GM18526 (cell line): ENCODE measurements around the gene SIRT2.

ENCODE experiments used
- POLR2A ChIP-seq: IDR thresholded peaks from 3 replicates; pipeline ENCODE4 v1.6.1; 2011; ENCODE audit not compliant: insufficient read length; ENCODE audit errors: extremely low read depth

The SIRT2 gene

GRCh38 chr19:38899447-38900201 lies at the start of gene SIRT2, which contains the start of gene NFKBIB:
Gene SIRT2 (minus strand): TSS chr19:38899618. CDS start chr19:38899521, 97 bp downstream.
Gene NFKBIB (plus strand): TSS chr19:38899969. CDS start chr19:38900033, 64 bp downstream.
- TF ChIP-seq POLR2A = peak; percentile 44

DNA sequence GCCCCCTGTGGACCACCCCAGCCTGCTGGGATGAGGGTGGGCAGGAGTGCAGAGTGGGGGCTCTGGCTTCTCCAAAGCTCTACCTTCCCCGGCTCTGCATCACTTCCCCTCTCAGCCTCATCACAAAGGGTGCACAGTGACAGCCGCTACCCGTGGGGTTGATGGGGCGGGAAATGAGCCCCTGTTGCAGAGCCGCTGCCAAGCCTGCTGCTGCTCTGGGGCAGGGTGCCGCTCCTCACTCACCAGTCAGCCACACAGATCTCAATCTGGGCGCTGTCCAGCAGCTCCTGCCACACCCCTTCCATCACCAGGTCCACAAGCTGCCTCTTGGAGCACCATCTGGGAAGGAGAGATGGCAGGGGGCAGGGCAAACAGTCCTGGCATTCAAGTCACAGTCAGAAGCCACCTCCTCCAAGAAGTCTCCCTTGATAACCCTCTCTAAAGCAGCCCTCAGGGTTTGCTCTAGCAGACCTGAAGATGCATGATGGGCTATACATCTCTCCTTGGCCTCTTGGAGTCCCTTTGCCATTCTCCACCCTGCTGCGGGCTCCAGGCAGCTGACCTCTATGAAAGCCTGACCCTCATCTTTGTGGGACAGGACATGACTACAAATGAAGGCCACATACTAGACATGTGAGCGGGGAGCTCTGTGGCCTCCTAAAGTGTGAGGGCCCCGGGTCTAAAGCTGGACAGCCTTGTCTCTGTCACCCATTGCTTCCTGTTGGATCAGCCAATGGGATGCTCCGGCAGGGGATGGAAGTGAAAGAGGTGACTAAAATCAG lies 47.0 kb upstream of the SIRT2 start:
- TF ChIP-seq POLR2A = no peak

DNA sequence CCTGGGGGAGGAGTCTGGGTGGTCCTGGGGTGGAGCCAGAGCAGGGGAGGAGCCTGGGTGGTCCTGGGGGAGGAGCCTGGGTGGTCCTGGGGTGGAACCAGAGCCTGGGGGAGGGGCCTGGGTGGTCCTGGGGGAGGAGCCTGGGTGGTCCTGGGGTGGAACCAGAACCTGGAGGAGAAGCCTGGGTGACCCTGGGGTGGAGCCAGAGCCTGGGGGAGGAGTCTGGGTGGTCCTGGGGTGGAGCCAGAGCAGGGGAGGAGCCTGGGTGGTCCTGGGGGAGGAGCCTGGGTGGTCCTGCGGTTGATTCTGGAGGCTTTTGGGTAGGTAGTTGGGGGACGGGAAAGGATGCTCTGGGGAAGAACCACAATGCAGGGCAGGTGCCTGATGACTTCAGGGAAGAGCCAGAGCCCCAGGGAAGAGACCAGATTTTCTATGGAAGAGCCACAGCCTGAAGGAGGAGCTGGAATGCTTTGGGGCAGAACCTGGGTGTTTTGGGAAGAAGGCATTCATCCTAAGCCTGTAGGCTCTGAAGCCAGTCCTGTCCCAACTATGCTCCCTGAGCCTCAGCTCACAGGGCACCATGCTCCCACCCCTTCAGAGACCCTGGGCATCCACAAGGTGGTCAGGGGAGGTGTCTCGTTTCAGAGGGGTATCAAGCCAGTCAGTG lies 46.3 kb upstream of the SIRT2 start:
- TF ChIP-seq POLR2A = no peak

DNA sequence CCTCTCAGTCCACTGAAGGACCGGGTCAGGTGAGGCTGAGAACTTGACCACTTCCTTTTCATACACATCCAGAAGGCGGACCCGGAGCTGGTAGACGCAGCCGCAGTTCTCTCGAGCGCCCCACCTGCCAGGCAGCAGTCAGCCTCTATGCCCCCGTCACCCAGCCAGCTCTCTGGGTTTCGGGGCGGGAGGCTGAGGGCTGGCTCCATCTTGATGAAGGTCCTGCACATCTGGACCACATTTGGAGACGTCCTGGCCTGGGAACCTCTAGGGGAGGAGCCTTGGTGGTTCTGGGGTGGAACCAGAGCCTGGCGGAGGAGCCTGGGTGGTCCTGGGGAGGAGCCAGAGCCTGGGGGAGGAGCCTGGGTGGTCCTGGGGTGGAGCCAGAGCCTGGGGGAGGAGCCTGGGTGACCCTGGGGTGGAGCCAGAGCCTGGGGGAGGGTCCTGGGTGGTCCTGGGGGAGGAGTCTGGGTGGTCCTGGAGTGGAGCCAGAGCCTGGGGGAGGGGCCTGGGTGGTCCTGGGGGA lies 45.6 kb upstream of the SIRT2 start:
- TF ChIP-seq POLR2A = no peak

DNA sequence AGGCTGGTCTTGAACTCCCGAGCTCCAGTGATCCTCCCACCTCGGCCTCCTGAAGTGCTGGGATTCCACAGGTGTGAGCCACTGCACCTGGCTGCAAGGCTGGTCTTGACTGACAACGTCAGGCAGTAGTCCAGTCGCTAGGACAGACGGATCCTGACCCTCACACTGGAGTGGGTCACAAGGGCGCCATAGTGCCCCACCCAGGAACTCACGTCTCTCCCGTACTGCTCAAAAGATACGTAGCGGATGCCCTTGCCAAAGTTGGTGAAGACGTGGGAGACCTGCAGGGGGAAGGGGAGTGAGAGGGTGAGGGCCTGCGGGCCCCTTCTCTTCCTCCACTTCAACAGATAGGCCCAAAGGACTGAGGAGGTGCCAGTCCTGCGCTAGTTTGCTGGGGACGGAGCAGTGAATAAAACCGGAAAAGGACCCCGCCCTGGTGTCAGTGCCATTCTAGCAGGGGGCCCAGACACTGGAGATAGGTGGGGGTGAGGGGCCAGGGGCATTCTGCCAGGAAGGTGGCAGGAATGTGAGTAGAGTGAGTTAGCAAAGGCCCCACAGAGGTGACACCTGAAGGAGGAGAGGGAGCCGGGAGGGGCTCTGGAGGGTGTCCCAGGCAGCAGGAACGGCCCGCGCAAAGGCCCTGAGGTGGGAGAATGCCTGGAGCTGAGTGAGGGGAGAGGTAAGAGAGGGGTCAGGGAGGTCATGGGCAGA lies 43.2 kb upstream of the SIRT2 start:
- TF ChIP-seq POLR2A = no peak

GRCh38 chr19:38941979-38942378 lies 42.6 kb upstream of the SIRT2 start:
- TF ChIP-seq POLR2A = no peak

DNA sequence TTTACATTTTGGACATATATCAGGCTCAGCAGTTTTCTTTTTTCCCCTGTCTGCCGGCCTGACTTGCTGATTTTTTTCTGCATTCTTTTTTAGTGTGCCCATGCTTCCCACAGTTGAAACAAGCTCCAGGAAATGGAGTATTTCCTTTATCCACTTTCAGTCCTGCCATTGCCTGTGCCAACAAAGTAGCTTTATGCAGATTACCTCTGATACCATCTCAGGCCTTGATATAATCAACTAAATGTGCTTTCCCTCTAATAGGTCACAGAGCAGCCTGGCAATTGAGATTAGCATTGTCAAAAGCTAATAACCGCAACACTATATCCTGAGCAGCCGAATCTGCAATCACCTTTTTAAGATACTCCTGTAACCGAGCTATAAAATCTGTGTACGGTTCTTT lies 40.5 kb upstream of the SIRT2 start:
- TF ChIP-seq POLR2A = no peak

GRCh38 chr19:38933544-38933943 lies 34.1 kb upstream of the SIRT2 start:
- TF ChIP-seq POLR2A = no peak

GRCh38 chr19:38932425-38933179 lies 33.2 kb upstream of the SIRT2 start:
- TF ChIP-seq POLR2A = no peak

DNA sequence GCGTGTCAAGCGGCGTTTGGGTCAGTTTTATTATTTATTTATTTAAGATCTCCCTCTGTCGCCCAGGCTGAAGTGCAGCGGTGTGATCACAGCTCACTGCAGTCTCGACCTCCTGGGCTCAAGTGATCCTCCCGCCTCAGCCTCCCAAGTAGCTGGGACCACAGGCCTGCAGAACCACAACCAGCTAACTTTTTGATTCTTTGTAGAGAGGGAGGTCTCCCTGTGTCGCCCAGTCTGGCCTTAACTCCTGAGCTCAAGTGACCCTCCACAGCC lies 32.0 kb upstream of the SIRT2 start:
- TF ChIP-seq POLR2A = no peak

- TF ChIP-seq POLR2A = peak; percentile 90
Measured at GRCh38 chr19:38930776-38931520, 31.5 kb upstream of the SIRT2 start, which contains the start of gene MRPS12. Gene MRPS12 (plus strand): TSS chr19:38930944. CDS start chr19:38931295, 351 bp downstream.

DNA sequence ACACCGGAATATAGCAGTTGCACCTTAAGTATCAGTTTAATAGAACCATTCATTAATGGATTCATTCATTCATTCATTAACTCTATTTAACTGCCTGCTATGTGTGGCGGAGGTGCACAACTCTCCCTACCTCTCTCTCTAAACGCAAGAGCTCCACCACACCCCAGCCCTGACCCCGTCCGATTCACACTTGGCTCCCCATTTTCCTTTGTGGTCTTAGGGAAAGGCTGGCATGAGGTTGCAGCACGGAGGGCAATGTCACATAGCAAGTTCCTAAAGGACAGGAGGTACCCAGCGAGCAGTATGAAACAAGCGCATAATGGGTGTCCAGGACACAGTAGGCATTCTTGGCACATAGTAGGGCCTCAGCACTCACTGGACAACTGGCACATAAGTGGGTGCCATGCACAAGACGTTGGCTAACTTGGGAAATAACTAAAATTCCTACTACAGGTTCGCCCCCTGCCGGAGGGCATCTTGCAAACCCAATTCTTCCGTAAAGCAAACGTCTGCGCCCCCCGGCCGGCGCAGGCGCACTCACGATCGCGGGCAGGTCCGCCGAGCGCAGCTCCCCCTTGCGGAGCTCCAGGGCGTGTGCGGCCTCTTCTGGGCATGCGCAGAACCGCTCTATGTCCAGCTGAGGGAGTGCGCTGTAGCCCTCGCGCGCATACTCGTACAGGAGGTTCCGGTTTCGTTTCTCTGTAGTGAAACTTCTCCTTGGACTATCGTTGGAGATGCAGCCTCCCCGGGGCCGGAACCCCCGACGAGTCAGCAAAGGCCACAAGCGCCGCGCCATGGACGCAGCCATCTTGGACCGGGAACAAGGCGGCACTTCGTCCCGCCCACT lies 30.7 kb upstream of the SIRT2 start, which contains the start of gene SARS2:
Gene SARS2 (minus strand): TSS at position 835 of the 847 bp plus-strand sequence. CDS start 27 bp downstream, at position 808.
- no peak for TF ChIP-seq POLR2A
